Measurements from ENCODE around the gene GP2. TPM values are rescaled to one million over a fixed set of nuclear protein-coding genes. Genes with fewer than 3 reads are reported as not detected.

Gene GP2
- polyA plus RNA-seq, 2 of the 4 experiments (the other 2 are of a cell fraction): not detected

GRCh38 chr16:20318006-20318405, 9.3 kb downstream of the GP2 start (continued):
- no peak for TF ChIP-seq TP53 (CRISPR knock-in tag; IDR thresholded peaks at IDR 0.05)

- POLR2A ChIA-PET: no interaction called here
- no peak for FAIRE-seq
- 14% methylated on average over 7 of the region's 8 CpGs for WGBS (ENCODE audit: missing lambda C conversion rate)
Observed at GRCh38 chr16:20317117-20317516, 10.2 kb downstream of the GP2 start.

GRCh38 chr16:20316715-20317114, 10.6 kb downstream of the GP2 start:
- Histone ChIP-seq H3K4me1 (no peaks in the 10 kb centered on the region), H3K9me3 (no peaks in the 10 kb centered on the region; the same call in 2 of the 3 replicates), H3K4me3 (no peak overlapping the region), H3K4me2 (no peak overlapping the region), H3K27ac (no peak overlapping the region)
- WGBS (ENCODE audit: missing lambda C conversion rate): 5% methylated on average over 5 of the region's 5 CpGs
- no peak for ATAC-seq
- no peak for TF ChIP-seq CHD2 (IDR thresholded peaks at IDR 0.05; ENCODE audit: low read length, partially characterized antibody)
- no peak for FAIRE-seq
- CTCF ChIA-PET: interaction anchor here (1.7 to 5.2 kb wide), 2 partner anchors 16 to 17 kb away, joined by 5 to 33 read pairs; no protein-coding TSS in a partner anchor
- no peak for DNase-seq (ENCODE audit: low read depth in 1 of 2, low spot score in 1 of 2)
- POLR2A ChIA-PET: no interaction called here

More at GRCh38 chr16:20317117-20317516, 10.2 kb downstream of the GP2 start:
- no peaks in the 10 kb centered on the region for H3K4me1 ChIP-seq
- DNase-seq (ENCODE audit: low read depth in 1 of 2, low spot score in 1 of 2) (no peak), ATAC-seq (no peak)
- no peak overlapping the region for H3K27ac ChIP-seq
- CTCF ChIA-PET: interaction anchor here (1.7 kb wide), 1 partner anchor 17 kb away, joined by 5 read pairs; no protein-coding TSS in a partner anchor
- H3K4me2 ChIP-seq: no peak overlapping the region
- no peak for TF ChIP-seq GATA3 (IDR thresholded peaks at IDR 0.05; ENCODE audit: borderline replicate concordance)
- no peak for TF ChIP-seq FOXS1 (CRISPR knock-in tag; IDR thresholded peaks at IDR 0.05)
- no peak for TF ChIP-seq RFX5 (IDR thresholded peaks at IDR 0.05)
- TF ChIP-seq SMC3 (IDR thresholded peaks at IDR 0.05): no peak
- no peak for TF ChIP-seq EHMT2 (IDR thresholded peaks at IDR 0.05; ENCODE audit: low read depth)
- no peak for TF ChIP-seq CEBPB (IDR thresholded peaks at IDR 0.05)
- TF ChIP-seq HMGXB4 (CRISPR knock-in tag; IDR thresholded peaks at IDR 0.05; ENCODE audit: borderline replicate concordance): no peak
- TF ChIP-seq RARB (CRISPR knock-in tag; IDR thresholded peaks at IDR 0.05): no peak
- no peak for TF ChIP-seq RAD21 (conservative IDR thresholded peaks at IDR 0.05 in 1 of 2, IDR thresholded peaks at IDR 0.05 in 1 of 2)
- TF ChIP-seq RCOR1 (IDR thresholded peaks at IDR 0.05; ENCODE audit: low read depth, low read length): no peak
- TF ChIP-seq MAFK (IDR thresholded peaks at IDR 0.05; ENCODE audit: partially characterized antibody): no peak
- H3K9me3 ChIP-seq: no peaks in the 10 kb centered on the region; the same call in 2 of the 3 replicates
- H3K4me3 ChIP-seq: no peak overlapping the region

- CTCF ChIA-PET: interaction anchor here (0.9 to 5.2 kb wide), 3 partner anchors 15 to 68 kb away, joined by 4 to 33 read pairs (median 9); no protein-coding TSS in a partner anchor
- 15% methylated on average over 6 of the region's 6 CpGs for WGBS (ENCODE audit: missing lambda C conversion rate)
- Histone ChIP-seq H3K27ac (no peak overlapping the region), H3K4me3 (no peak overlapping the region), H3K9me3 (no peaks in the 10 kb centered on the region; the same call in 2 of the 3 replicates), H3K4me2 (no peak overlapping the region), H3K4me1 (no peaks in the 10 kb centered on the region)
- POLR2A ChIA-PET: no interaction called here
- FAIRE-seq (no peak), ATAC-seq (no peak), DNase-seq (ENCODE audit: low read depth in 1 of 2, low spot score in 1 of 2) (no peak)
- no peak for TF ChIP-seq RNF2 (IDR thresholded peaks at IDR 0.05; ENCODE audit: borderline replicate concordance, low read depth)
- no peak for TF ChIP-seq CHD4 (IDR thresholded peaks at IDR 0.05; ENCODE audit: borderline replicate concordance)
- TF ChIP-seq NR3C1 (IDR thresholded peaks at IDR 0.05): no peak
- no peak for TF ChIP-seq MAZ (IDR thresholded peaks at IDR 0.05; ENCODE audit: borderline replicate concordance, low read depth, low read length)
- no peak for TF ChIP-seq NPAS2 (CRISPR knock-in tag; IDR thresholded peaks at IDR 0.05; ENCODE audit: borderline replicate concordance)
- TF ChIP-seq CBX2 (IDR thresholded peaks at IDR 0.05; ENCODE audit: borderline replicate concordance, low read depth): no peak
- no peak for TF ChIP-seq CHD2 (IDR thresholded peaks at IDR 0.05; ENCODE audit: low read length, partially characterized antibody)
- TF ChIP-seq ZFP36 (IDR thresholded peaks at IDR 0.05; ENCODE audit: borderline replicate concordance, partially characterized antibody): no peak
- no peak for TF ChIP-seq TP53 (CRISPR knock-in tag; IDR thresholded peaks at IDR 0.05)
- TF ChIP-seq ELK1 (IDR thresholded peaks at IDR 0.05; ENCODE audit: low read depth, low read length): no peak
- TF ChIP-seq FOSL2 (IDR thresholded peaks at IDR 0.05): no peak
- no peak for TF ChIP-seq FOSL2 (CRISPR knock-in tag; IDR thresholded peaks at IDR 0.05)
- TF ChIP-seq ZSCAN20 (CRISPR knock-in tag; IDR thresholded peaks at IDR 0.05): no peak
- TF ChIP-seq EHMT2 (IDR thresholded peaks at IDR 0.05; ENCODE audit: low read depth): no peak
- no peak for TF ChIP-seq JUNB (IDR thresholded peaks at IDR 0.05)
- TF ChIP-seq HOXA7 (CRISPR knock-in tag; IDR thresholded peaks at IDR 0.05): no peak
Observed at GRCh38 chr16:20315764-20316163, 11.5 kb downstream of the GP2 start.

Measured in A549 (cell line).